ENCODE results near the gene MAGEA12.
"Not testable (repeated sequence)": the region's sequence is repeated elsewhere in the genome, so short reads cannot be mapped to it uniquely, and the experiment has no call there.

MAGEA12 gene

DNA sequence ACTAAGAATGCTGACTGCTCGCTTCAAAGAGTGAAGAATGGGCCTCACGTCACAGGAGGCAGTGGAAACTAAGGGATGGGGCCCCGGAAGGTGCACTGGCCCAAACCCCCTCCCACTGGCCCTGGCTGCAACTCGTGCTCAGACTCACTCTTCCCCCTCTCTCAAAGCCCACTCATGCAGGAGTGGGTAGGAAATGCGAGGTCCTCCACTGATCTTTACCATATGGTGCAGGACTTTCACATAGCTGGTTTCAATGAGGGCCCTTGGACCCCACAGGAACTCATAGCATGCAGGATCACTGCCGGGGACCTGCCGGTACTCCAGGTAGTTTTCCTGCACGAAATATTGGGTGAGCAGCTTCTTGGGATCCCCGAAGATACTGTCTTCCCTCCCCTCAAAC, 33.0 kb downstream of the MAGEA12 start:
- not testable (repeated sequence) for DNase-seq

- not testable (repeated sequence) for DNase-seq
Observed at GRCh38 chrX:152769549-152770289, 36.2 kb downstream of the MAGEA12 start, which contains the start of gene MAGEA6. Gene MAGEA6 (minus strand): TSS chrX:152769689. CDS start chrX:152767650, 2,039 bp downstream.

DNA sequence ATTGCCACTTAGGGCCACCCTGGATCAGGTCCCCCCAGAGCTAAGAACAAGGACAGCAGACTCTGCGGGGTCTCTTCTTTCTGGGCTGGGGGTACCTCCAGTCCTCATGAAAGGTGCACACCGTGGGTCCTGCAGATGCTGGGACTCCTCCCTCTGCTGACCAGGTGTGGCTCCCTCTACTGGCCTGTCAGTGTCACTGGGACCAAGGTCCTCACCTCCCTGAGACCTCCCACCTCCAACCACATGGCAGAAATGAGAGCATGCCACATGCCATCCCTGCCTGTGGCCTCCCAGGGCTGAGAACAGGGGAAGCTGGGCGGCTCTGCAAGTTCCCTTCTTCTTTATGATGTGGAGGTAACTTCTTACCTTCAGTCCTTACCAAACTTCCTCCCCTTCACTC, 53.5 kb downstream of the MAGEA12 start:
- DNase-seq = not testable (repeated sequence)

Data from stimulated activated CD4-positive, alpha-beta T cell treated with anti-CD3 and anti-CD28 coated beads, Interleukin-12 subunit alpha, Interleukin-12 subunit beta, amount 100 ng/mL, for 4 hours (primary cell).